H9 (cell line): ENCODE measurements around the gene DACT3. TPM values are rescaled to one million over a fixed set of nuclear protein-coding genes. Genes with fewer than 3 reads are reported as not detected.
A peak's percentile ranks its signal among the peaks of the same experiment; 100 is the strongest.

Experiments used
- DNase-seq: peaks from one replicate; pipeline ENCODE4 v3.0.0-alpha.2; 2017
- H2AFZ ChIP-seq: one replicate; pipeline ENCODE4 v1.6.1; 2013; ENCODE audit warnings: mild to moderate bottlenecking, low read length, control low read depth, moderate library complexity
- H2AK5ac ChIP-seq: 2 replicates; pipeline ENCODE4 v1.6.1; 2013; ENCODE audit warnings: low read length, control low read depth, mixed read lengths; ENCODE audit not compliant: insufficient read length
- H2BK120ac ChIP-seq: one replicate; pipeline ENCODE4 v1.6.1; 2013; ENCODE audit warnings: low read depth, mild to moderate bottlenecking, low read length, control low read depth, inconsistent platforms; ENCODE audit not compliant: poor library complexity, severe bottlenecking
- H2BK12ac ChIP-seq: 2 replicates; pipeline ENCODE4 v1.6.1; 2013; ENCODE audit warnings: low read length, control low read depth, mixed read lengths, low read depth; ENCODE audit not compliant: insufficient read length
- H2BK15ac ChIP-seq: 2 replicates; pipeline ENCODE4 v1.6.1; 2013; ENCODE audit warnings: low read depth, low read length, control low read depth
- H2BK20ac ChIP-seq: one replicate; pipeline ENCODE4 v1.6.1; 2013; ENCODE audit warnings: low read depth, mild to moderate bottlenecking, low read length, control low read depth, inconsistent platforms; ENCODE audit not compliant: poor library complexity, severe bottlenecking
- H2BK5ac ChIP-seq: 2 replicates; pipeline ENCODE4 v1.6.1; 2013; ENCODE audit warnings: low read length, control low read depth, mixed read lengths; ENCODE audit not compliant: insufficient read length
- H3K14ac ChIP-seq: 2 replicates; pipeline ENCODE4 v1.6.1; 2013; ENCODE audit warnings: low read length, control low read depth; ENCODE audit not compliant: insufficient read depth
- H3K18ac ChIP-seq: 2 replicates; pipeline ENCODE4 v1.6.1; 2013; ENCODE audit warnings: low read depth, mild to moderate bottlenecking, mixed read lengths, low read length, control low read depth; ENCODE audit not compliant: insufficient read length
- H3K23ac ChIP-seq: 2 replicates; pipeline ENCODE4 v1.6.1; 2013; ENCODE audit warnings: low read length, control low read depth, mixed read lengths, low read depth; ENCODE audit not compliant: insufficient read length
- H3K23me2 ChIP-seq: 2 replicates; pipeline ENCODE4 v1.6.1; 2013; ENCODE audit warnings: low read depth, mild to moderate bottlenecking, mixed read lengths, low read length, control low read depth; ENCODE audit not compliant: insufficient read length, poor library complexity, severe bottlenecking
- H3K27ac ChIP-seq: 2 replicates; pipeline ENCODE4 v1.5.1; 2013; ENCODE audit warnings: low read length, control low read depth, mixed read lengths, low read depth; ENCODE audit not compliant: insufficient read length
- H3K27me3 ChIP-seq: 2 replicates; pipeline ENCODE4 v1.6.1; 2013; ENCODE audit warnings: low read length, control low read depth, inconsistent platforms; ENCODE audit not compliant: insufficient read depth
- H3K4ac ChIP-seq: 2 replicates; pipeline ENCODE4 v1.6.1; 2013; ENCODE audit warnings: low read depth, mild to moderate bottlenecking, control low read depth, inconsistent platforms, low read length, moderate library complexity
- H3K4me1 ChIP-seq: 2 replicates; pipeline ENCODE4 v1.6.1; 2013; ENCODE audit warnings: low read length, control low read depth, inconsistent platforms; ENCODE audit not compliant: insufficient read depth
- H3K4me2 ChIP-seq: 2 replicates; pipeline ENCODE4 v1.6.1; 2013; ENCODE audit warnings: low read length, control low read depth, mixed read lengths; ENCODE audit not compliant: insufficient read length, insufficient read depth
- H3K56ac ChIP-seq: 2 replicates; pipeline ENCODE4 v1.6.1; 2013; ENCODE audit warnings: low read depth, mild to moderate bottlenecking, mixed read lengths, low read length, control low read depth; ENCODE audit not compliant: insufficient read length
- H3K79me1 ChIP-seq: 2 replicates; pipeline ENCODE4 v1.6.1; 2013; ENCODE audit warnings: low read depth, mild to moderate bottlenecking, moderate library complexity, low read length, control low read depth, inconsistent platforms; ENCODE audit not compliant: insufficient read depth, poor library complexity, severe bottlenecking
- H3K79me2 ChIP-seq: 2 replicates; pipeline ENCODE4 v1.6.1; 2013; ENCODE audit warnings: low read length, control low read depth, inconsistent platforms; ENCODE audit not compliant: insufficient read depth
- H3K9ac ChIP-seq: 2 replicates; pipeline ENCODE4 v1.6.1; 2013; ENCODE audit warnings: low read length, control low read depth, mixed read lengths; ENCODE audit not compliant: insufficient read length; ENCODE audit errors: extremely low read depth
- H3K9me3 ChIP-seq: one replicate; pipeline ENCODE4 v1.6.1; 2013; ENCODE audit warnings: low read depth, low read length, inconsistent platforms; ENCODE audit not compliant: control insufficient read depth
- H3T11ph ChIP-seq: one replicate; pipeline ENCODE4 v1.6.1; 2013; ENCODE audit warnings: mild to moderate bottlenecking, low read length, control low read depth, inconsistent platforms
- H4K20me1 ChIP-seq: one replicate; pipeline ENCODE4 v1.6.1; 2013; ENCODE audit not compliant: control insufficient read depth, insufficient read length, insufficient read depth
- H4K5ac ChIP-seq: 2 replicates; pipeline ENCODE4 v1.6.1; 2013; ENCODE audit warnings: low read depth, mild to moderate bottlenecking, mixed read lengths, low read length, control low read depth; ENCODE audit not compliant: insufficient read length
- H4K8ac ChIP-seq: replicated peaks from 2 replicates; pipeline ENCODE4 v1.6.1; 2013; ENCODE audit warnings: low read length, control low read depth, mixed read lengths, low read depth; ENCODE audit not compliant: insufficient read length
- H4K91ac ChIP-seq: 2 replicates; pipeline ENCODE4 v1.6.1; 2013; ENCODE audit warnings: low read depth, mild to moderate bottlenecking, moderate library complexity, mixed read lengths, low read length, control low read depth; ENCODE audit not compliant: insufficient read length
- H3K27ac Mint-ChIP-seq, 3 experiments: 2 replicates in 2 of 3; 3 replicates in 1 of 3; pipeline ENCODE4 v1.8.0; 2020 to 2021; ENCODE audit warnings: mixed read lengths in 3 of 3, mild to moderate bottlenecking in 1 of 3, moderate library complexity in 1 of 3
- H3K27me3 Mint-ChIP-seq: 2 replicates; pipeline ENCODE4 v1.8.0; 2021; ENCODE audit warnings: low read depth, mild to moderate bottlenecking, moderate library complexity, mixed read lengths
- H3K36me3 Mint-ChIP-seq, 3 experiments: 2 replicates in 2 of 3; 3 replicates in 1 of 3; pipeline ENCODE4 v1.8.0; 2020 to 2021; ENCODE audit warnings: low read depth in 3 of 3, mixed read lengths in 3 of 3; ENCODE audit not compliant: insufficient read depth in 1 of 3
- H3K4me1 Mint-ChIP-seq, 2 experiments: 2 replicates each; pipeline ENCODE4 v1.8.0; 2020; ENCODE audit warnings: mixed read lengths in 2 of 2
- H3K4me3 Mint-ChIP-seq, 2 experiments: 2 replicates in 1 of 2; 3 replicates in 1 of 2; pipeline ENCODE4 v1.8.0; 2020 to 2021; ENCODE audit warnings: mild to moderate bottlenecking in 2 of 2, mixed read lengths in 2 of 2, moderate library complexity in 1 of 2
- H3K9me3 Mint-ChIP-seq, 2 experiments: 2 replicates in 1 of 2; 3 replicates in 1 of 2; pipeline ENCODE4 v1.8.0; 2020; ENCODE audit warnings: mild to moderate bottlenecking in 2 of 2, mixed read lengths in 2 of 2, moderate library complexity in 1 of 2
- CTCF ChIP-seq: fragments of 200-600 bp; sonication (generic); conservative IDR thresholded peaks from 3 replicates; pipeline ENCODE4 v1.8.0; 2021; ENCODE audit warnings: antibody characterized with exemption, mild to moderate bottlenecking
- WGBS: extraction: QIAGEN DNeasy Blood & Tissue Kit; methylation state at CpG from one replicate; pipeline ENCODE4 v1.1.7; 2013; ENCODE audit warnings: missing lambda C conversion rate, low lambda C conversion rate, mixed read lengths; ENCODE audit not compliant: insufficient read length; ENCODE audit errors: extremely low coverage; 5-methylcytosine and 5-hydroxymethylcytosine counted together
- total RNA-seq: library from RNA; stranded (reverse); gene quantifications from 2 replicates; pipeline ENCODE4 v1.2.1, GENCODE V29; 2021

Gene DACT3
- total RNA-seq, 1 experiment from 2014 or later = 0.87 TPM

- Histone ChIP-seq H3K79me1 (peaks cover 4% of the 10 kb centered on the region), H2BK12ac (no peak overlapping the region), H3K4me1 (no peaks in the 10 kb centered on the region), H3K9me3 (no peaks in the 10 kb centered on the region), H4K5ac (no peak overlapping the region), H3K18ac (no peak overlapping the region), H4K20me1 (no peaks in the 10 kb centered on the region), H3K9ac (no peak overlapping the region), H3K27me3 (no peaks in the 10 kb centered on the region), H2AK5ac (no peak overlapping the region), H3K56ac (no peak overlapping the region), H3K79me2 (no peaks in the 10 kb centered on the region; the same call in 1 of the 2 replicates), H4K8ac (no peak overlapping the region), H2BK5ac (no peak overlapping the region), H3T11ph (no peak overlapping the region), H3K14ac (no peak overlapping the region; the same call in 1 of the 2 replicates), H2BK20ac (no peak overlapping the region), H2BK15ac (no peak overlapping the region), H3K4ac (no peak overlapping the region), H2AFZ (no peak overlapping the region), H3K27ac (no peak overlapping the region), H3K23ac (no peak overlapping the region), H2BK120ac (no peak overlapping the region), H4K91ac (no peak overlapping the region), H3K4me2 (no peak overlapping the region), H3K23me2 (no peaks in the 10 kb centered on the region)
- Mint-ChIP-seq H3K27ac (peak overlapping the region in 1 of 3 experiments; percentile 8; a peak in 1 of 7 replicates), H3K9me3 (no peaks in the 10 kb centered on the region), H3K36me3 (peaks cover 28 to 52% (median 50%) of the 10 kb centered on the region in 3 experiments; a peak in 6 of 7 replicates), H3K4me3 (no peak overlapping the region), H3K4me1 (peaks cover under 1 to 12% of the 10 kb centered on the region in 2 experiments; a peak in 3 of 4 replicates), H3K27me3 (no peaks in the 10 kb centered on the region)
- no CpG with 5 or more reads among the region's 27 CpGs for WGBS
- no peak for TF ChIP-seq CTCF
- no peak for DNase-seq
Observed at GRCh38 chr19:46608581-46609345, 52.2 kb downstream of the DACT3 start.
